Right atrium auricular region (tissue), 2 donors: ENCODE measurements around the gene DPY19L2. TPM values are rescaled to one million over a fixed set of nuclear protein-coding genes. Genes with fewer than 3 reads are reported as not detected.
"Not testable (repeated sequence)": the region's sequence is repeated elsewhere in the genome, so short reads cannot be mapped to it uniquely, and the experiment has no call there.

Experiments
- DNase-seq: peaks from one replicate; pipeline ENCODE4 v3.0.0-alpha.2; 2019; ENCODE audit warnings: low spot score
- H3K27ac ChIP-seq, 2 donors: fragments of 200-600 bp; sonication (generic); 1 replicate in 1 of 2; 2 replicates in 1 of 2; pipeline ENCODE4 v1.5.1; 2016 to 2019
- H3K27me3 ChIP-seq, 2 donors: fragments of 200-600 bp; sonication (generic); one replicate each; pipeline versions ENCODE4 v1.5.1 to v1.6.0; 2017 to 2019
- H3K36me3 ChIP-seq: fragments of 200-600 bp; sonication (generic); one replicate; pipeline ENCODE4 v1.5.1; 2016
- H3K4me1 ChIP-seq, 2 donors: fragments of 200-600 bp; sonication (generic); one replicate each; pipeline versions ENCODE4 v1.5.1 to v1.6.0; 2017 to 2019
- H3K4me3 ChIP-seq, 2 donors: fragments of 200-600 bp; sonication (generic); 1 replicate in 1 of 2; 2 replicates in 1 of 2; pipeline ENCODE4 v1.5.1; 2017 to 2019; ENCODE audit warnings: mild to moderate bottlenecking in 1 of 2, moderate library complexity in 1 of 2
- H3K9me3 ChIP-seq, 2 donors: fragments of 200-600 bp; sonication (generic); one replicate each; pipeline ENCODE4 v1.5.1; 2019
- total RNA-seq, 2 donors: library from RNA; depleted of rRNA; stranded (reverse); fragments of >200 nt; gene quantifications; one replicate each; pipeline ENCODE4 v1.1.0, GENCODE V29; 2016
- TF ChIP-seq, protein P1 (sequence below), 2 donors: fragments of 200-600 bp; sonication (generic); IDR thresholded peaks; one replicate each; pipeline ENCODE4 v1.5.1; 2019; ENCODE audit warnings: antibody characterized with exemption in 2 of 2

Gene DPY19L2
- total RNA-seq = 10 to 100 TPM; 19.1 to 27.7 TPM

DNA sequence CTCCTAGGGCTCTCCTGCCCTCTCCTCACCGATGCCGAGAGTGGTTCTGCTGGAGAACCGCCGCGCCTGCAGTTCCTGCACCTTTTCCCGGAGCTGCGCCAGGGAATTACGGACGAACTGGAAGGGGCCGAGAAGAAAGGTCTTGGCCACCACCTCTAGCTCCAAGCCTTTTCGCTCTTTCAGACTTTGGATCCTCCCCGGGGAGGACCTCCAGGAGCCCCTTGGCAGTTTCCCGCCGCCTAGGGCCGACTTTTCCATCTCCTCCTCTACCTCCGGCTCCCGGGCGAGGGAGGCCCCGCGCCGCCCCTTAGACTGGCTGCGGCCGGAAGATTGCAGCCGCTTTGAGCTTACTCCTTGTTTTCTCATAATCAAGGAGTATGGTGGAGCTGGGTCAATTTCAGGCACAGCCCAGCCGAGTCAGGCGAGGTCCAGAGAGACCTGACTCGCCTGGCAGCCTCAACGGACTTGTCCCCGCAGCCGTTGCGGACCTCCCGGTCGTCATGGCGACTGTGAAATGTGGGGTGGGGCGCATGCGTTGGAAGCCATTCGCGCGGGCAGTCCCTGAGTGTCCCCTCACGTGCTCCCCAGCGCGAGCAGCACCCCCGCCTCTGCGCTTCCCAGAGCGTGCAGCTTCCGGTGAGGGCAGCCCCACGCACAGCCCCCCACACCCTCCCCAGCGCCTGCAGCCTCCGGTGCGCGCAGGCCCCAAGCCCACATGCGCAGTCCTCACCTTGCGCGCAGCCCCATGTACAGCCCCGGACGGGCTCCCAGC is at the start of gene DPY19L2:
DPY19L2 (minus strand) TSS at position 466 of the 772 bp plus-strand sequence; CDS start at position 366, 100 bp downstream.
- Histone ChIP-seq H3K9me3 (no peaks in the 10 kb centered on the region), H3K36me3 (no peaks in the 10 kb centered on the region), H3K4me3 (peak within 1 kb of the TSS; percentile 53 to 66), H3K4me1 (no peaks in the 10 kb centered on the region), H3K27ac (peak within 1 kb of the TSS; percentile 87 to 95), H3K27me3 (no peaks in the 10 kb centered on the region)
- TF ChIP-seq, protein P1, sequence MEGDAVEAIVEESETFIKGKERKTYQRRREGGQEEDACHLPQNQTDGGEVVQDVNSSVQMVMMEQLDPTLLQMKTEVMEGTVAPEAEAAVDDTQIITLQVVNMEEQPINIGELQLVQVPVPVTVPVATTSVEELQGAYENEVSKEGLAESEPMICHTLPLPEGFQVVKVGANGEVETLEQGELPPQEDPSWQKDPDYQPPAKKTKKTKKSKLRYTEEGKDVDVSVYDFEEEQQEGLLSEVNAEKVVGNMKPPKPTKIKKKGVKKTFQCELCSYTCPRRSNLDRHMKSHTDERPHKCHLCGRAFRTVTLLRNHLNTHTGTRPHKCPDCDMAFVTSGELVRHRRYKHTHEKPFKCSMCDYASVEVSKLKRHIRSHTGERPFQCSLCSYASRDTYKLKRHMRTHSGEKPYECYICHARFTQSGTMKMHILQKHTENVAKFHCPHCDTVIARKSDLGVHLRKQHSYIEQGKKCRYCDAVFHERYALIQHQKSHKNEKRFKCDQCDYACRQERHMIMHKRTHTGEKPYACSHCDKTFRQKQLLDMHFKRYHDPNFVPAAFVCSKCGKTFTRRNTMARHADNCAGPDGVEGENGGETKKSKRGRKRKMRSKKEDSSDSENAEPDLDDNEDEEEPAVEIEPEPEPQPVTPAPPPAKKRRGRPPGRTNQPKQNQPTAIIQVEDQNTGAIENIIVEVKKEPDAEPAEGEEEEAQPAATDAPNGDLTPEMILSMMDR (IDR thresholded peaks at IDR 0.05) = no peak
- DNase-seq = peak; percentile 63

DNA sequence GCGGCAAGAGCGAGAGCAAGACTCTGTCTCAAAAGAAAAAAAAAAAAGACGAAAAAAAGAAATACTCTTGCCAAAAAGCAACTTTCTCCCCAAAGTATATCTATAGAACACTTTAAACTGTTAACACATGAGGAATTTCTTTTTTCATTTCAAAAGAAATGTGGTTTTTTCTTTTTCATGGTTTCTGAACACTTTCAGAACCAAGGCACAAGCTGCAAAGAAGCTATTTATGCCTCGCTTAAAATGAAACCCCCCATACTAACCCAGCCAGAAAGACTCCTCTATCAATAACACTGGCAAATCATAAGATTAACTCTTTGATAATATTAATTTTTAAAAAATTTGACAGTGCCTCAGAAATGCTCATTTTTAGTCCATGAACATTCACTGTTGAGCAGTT is 48.6 kb upstream of the DPY19L2 start:
- not testable (repeated sequence) for DNase-seq, H3K36me3 ChIP-seq, H3K27ac ChIP-seq, H3K9me3 ChIP-seq, H3K27me3 ChIP-seq, H3K4me3 ChIP-seq, H3K4me1 ChIP-seq

DNA sequence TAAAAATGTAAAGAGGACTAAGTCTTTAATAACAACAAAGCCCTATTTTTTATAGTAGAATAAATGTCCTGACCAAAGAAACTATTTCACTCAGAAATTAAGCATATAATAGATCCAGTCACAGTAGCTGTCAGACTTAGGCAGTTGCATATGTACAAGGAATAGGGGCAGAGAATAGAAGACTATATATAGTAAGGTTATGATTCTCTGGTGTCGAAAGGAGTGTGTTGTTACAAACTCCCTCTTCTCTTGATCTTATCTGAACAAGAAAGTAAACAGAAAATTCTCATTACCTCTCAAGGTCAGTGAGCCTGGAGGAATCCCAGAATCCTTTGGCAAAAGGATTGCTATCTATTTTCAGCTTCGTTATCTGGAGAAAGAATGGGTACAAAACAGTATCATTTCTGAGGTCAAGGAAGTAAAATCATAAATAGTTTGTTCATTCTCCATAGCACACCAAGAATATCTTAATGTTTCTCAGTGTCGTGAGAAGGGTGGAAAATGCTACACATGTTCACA is 46.9 kb upstream of the DPY19L2 start:
- H3K27ac ChIP-seq, DNase-seq, H3K27me3 ChIP-seq, H3K36me3 ChIP-seq, H3K4me3 ChIP-seq, H3K4me1 ChIP-seq, H3K9me3 ChIP-seq: not testable (repeated sequence)

DNA sequence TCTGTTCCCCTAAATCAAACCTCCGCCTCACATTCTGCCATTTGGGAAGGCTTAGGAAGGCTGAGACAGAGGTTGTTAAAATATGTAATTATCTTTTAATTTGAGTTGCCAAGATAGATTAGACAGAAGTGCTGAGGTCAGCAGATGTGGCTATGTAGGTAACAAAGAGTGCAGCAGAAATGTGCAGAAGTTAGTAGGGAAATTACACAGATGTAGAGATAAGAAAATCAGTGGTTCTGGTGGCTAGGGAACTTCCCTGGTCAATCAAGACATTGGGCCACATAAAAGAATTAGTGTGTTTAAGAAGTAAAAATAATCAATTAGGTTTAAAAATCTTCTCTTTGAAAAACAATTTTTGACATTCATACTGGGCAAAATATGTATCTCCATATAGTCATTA is 46.1 kb upstream of the DPY19L2 start:
- not testable (repeated sequence) for H3K36me3 ChIP-seq, H3K4me3 ChIP-seq, DNase-seq, H3K27ac ChIP-seq, H3K9me3 ChIP-seq, H3K27me3 ChIP-seq, H3K4me1 ChIP-seq

DNA sequence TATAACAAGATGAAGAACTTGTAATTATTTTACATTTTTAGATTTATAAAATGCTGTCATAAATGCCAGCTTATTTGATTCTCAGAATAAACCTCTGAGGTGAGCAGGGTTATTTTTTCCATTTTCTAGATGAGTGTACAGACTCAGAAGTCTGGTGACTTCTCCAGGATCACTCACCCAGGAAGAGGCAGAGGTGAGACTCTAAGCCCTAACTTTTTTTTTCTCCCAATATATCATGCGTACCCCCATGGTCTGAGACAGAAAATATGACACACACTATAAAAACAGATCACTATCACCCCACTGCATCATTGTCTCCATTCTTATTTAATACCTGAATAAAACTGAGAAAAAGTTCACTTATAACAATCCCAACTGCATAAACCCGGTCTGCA is 45.4 kb upstream of the DPY19L2 start:
- H3K27ac ChIP-seq, DNase-seq, H3K36me3 ChIP-seq, H3K9me3 ChIP-seq, H3K27me3 ChIP-seq, H3K4me3 ChIP-seq, H3K4me1 ChIP-seq: not testable (repeated sequence)

DNA sequence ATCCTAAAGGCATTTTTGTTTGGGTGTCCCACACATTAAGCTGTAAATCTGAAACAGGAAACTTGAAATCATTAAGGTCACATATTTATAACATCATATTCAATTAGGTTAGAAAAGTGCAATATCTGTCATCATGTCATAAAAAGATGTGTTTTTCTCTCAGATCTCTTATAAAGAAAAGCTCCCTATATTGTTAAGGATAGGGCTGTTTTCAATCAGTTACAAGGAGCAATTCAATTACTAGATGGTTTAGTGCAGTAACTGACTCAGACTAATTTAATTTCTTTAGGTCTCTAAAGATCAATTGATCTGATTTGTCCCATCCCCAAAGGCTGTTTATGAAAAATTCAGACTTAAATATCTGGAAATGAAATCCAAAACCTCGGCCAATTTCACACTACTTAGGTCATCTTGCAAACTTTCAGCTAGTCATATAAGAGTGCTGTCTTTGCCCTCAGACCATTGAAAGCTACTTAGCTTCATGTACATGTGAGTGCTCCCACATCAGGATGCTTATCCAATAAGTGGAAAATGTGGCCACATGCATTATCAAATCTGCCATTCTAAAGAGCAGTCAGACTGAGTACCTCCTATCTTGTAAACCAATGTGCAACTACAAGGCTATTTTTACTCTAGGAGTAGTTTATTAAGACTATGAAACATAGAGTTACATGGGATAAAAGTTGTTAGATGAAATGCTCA is 44.8 kb upstream of the DPY19L2 start:
- H3K27me3 ChIP-seq, H3K36me3 ChIP-seq, H3K9me3 ChIP-seq, H3K4me1 ChIP-seq, DNase-seq, H3K4me3 ChIP-seq, H3K27ac ChIP-seq: not testable (repeated sequence)

DNA sequence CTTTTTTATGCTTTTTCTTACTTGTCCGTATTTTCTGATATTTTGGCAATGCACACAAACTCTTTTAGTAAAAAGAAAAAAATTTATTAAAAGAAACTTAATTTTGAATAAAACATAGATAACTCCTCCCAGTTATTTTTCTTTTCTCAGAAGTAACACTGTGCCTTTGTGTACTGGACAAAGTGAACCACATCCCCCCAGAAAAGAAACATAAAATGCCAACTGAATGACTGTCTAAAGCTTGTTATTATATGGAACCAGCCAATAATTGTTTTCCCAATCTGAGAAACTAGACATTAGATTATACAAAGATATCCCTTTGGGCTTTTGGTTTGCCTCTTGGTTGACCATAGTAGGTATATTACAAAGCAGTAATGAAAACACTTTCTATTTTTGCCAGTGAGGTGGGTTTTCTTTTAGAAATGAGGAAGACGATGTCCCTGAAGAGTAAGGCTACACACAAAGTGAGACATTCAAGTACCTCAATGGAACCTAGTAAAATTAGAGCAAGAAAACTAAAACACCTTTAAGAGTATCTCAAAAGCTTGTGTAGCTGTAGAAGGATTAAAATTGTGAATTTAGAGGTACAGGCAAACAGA is 44.2 kb upstream of the DPY19L2 start:
- H3K4me3 ChIP-seq, H3K4me1 ChIP-seq, H3K9me3 ChIP-seq, H3K27me3 ChIP-seq, H3K27ac ChIP-seq, H3K36me3 ChIP-seq, DNase-seq: not testable (repeated sequence)

DNA sequence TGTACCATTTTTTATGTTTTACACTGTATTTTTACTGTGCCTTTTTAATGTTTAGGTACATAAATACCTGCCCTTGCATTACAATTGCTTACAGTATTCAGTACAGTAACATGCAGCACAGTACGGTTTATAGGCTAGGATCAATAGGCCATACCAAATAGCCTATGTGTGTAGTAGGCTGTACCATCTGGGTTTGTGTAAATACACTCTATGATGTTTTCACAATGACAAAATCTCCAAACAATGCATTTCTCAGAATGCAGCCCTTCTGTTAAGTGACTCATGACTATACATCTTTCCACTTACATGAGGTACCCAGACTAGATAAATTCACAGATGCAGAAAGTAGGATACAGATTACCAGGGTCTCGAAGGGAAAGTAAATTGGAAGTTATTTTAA is 43.0 kb upstream of the DPY19L2 start:
- not testable (repeated sequence) for H3K36me3 ChIP-seq, H3K4me3 ChIP-seq, H3K4me1 ChIP-seq, DNase-seq, H3K27ac ChIP-seq, H3K9me3 ChIP-seq, H3K27me3 ChIP-seq

DNA sequence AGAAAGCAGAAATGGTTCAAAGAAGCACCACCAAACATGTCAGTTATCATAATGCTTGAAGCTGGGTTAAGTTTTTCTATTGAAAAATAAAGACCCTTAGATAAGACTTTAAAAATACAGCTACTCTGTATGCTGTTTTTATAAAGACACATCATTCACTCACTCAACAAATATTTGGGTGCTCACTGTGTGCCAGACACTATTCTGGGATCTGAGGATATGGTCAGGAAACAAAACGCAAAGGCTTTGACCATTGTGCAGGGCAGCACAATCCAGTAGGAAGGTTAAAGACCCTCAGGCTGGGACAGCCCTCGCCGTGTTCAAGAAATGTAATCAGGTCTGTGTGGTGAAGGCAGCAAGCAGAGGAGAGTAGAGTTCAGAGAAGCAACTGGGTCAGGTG is 38.0 kb upstream of the DPY19L2 start:
- Histone ChIP-seq H3K36me3 (no peaks in the 10 kb centered on the region), H3K4me3 (no peak overlapping the region), H3K9me3 (no peaks in the 10 kb centered on the region), H3K27ac (no peak overlapping the region), H3K4me1 (no peaks in the 10 kb centered on the region), H3K27me3 (no peaks in the 10 kb centered on the region)
- TF ChIP-seq, protein P1 (IDR thresholded peaks at IDR 0.05) = no peak
- DNase-seq = no peak

DNA sequence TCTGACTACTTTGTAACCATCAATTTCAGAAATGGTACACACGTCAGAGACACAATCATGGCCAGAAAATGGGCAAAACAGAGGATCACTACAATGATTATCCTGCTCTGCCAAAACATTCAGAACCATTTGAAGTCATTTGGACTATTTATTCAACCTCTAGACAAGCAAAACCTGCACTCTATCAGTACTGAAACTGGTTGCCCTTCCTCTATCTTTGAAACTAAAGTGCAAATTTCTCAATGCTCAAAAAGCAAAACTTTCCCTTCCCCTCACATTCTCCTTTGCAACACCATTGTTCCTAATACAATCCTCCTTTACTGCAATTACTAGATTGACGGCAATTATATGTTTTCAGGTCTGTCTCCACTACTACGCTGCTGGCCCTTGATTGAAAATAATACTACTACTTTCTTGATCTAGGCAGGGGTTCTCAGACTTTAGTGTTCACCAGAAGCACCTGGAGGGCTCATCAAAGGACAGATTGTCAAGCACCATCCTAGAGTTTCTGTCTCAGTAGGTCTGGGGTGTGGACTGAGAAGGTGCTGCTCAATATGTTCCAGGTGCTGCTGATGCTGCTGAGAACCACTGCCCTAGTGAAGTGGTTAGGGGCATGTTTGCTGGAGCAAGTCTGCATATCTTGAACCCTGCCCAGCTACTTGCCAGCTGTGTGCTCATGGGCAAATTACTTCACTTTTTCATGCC is 31.5 kb upstream of the DPY19L2 start:
- not testable (repeated sequence) for H3K36me3 ChIP-seq, H3K4me3 ChIP-seq, H3K4me1 ChIP-seq, H3K9me3 ChIP-seq, H3K27ac ChIP-seq, DNase-seq, H3K27me3 ChIP-seq

DNA sequence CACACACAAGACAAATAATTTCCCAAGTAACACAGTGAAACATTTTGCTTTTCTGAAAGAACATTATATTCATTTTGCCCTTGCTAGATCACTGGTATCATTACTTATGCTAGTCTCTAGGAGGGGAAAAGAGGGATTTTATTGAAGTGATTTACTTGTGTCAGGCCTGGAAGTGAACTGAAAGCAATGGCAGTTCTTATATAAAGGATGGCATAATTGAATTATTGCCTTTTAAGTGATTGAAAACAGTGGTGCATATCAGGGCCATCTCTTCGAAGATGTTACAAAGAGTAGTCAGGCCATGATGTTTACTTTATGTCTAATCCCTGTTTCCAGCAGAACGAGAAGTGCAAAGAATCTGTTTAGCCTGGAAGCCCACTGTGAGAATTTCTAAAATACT is 30.7 kb upstream of the DPY19L2 start:
- not testable (repeated sequence) for H3K27ac ChIP-seq, H3K4me1 ChIP-seq, H3K4me3 ChIP-seq, H3K36me3 ChIP-seq, H3K9me3 ChIP-seq, H3K27me3 ChIP-seq, DNase-seq

DNA sequence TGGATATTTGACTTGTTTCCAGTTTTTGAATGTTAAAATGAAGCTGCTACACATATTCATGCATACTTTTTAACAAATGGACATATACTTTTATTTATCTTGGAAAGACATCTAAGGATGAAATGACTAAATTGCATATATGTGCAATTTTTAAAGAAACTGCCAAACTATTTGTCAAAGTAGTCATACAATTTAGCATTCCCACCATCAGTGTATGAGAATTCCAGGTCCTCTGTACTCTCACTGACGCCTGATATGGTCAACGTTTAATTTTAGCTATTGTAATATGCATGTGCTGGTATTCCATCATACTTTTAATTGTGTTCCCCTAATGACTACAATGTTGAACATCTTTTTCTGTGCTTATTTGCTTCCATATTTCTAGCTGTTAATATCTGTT is 22.5 kb upstream of the DPY19L2 start:
- not testable (repeated sequence) for H3K9me3 ChIP-seq, H3K36me3 ChIP-seq, H3K27ac ChIP-seq, H3K4me3 ChIP-seq, H3K4me1 ChIP-seq, H3K27me3 ChIP-seq, DNase-seq
